Suprapubic skin (tissue), 3 donors: ENCODE results near the gene ZNF773.

Experiments
- POLR2A ChIP-seq, 2 donors: fragments of 450-650 bp; IDR thresholded peaks; one replicate each; pipeline ENCODE4 v1.6.1; 2017; ENCODE audit warnings: antibody characterized with exemption in 2 of 2, mild to moderate bottlenecking in 2 of 2, moderate library complexity in 2 of 2
- TF ChIP-seq, protein P1 (sequence below), 2 donors: fragments of 200-600 bp in 1 of 2; fragments of 450-650 bp in 1 of 2; sonication (generic) in 1 of 2; IDR thresholded peaks; one replicate each; pipeline ENCODE4 v1.5.1; 2016 to 2019; ENCODE audit warnings: antibody characterized with exemption in 2 of 2, mild to moderate bottlenecking in 1 of 2, moderate library complexity in 1 of 2

DNA sequence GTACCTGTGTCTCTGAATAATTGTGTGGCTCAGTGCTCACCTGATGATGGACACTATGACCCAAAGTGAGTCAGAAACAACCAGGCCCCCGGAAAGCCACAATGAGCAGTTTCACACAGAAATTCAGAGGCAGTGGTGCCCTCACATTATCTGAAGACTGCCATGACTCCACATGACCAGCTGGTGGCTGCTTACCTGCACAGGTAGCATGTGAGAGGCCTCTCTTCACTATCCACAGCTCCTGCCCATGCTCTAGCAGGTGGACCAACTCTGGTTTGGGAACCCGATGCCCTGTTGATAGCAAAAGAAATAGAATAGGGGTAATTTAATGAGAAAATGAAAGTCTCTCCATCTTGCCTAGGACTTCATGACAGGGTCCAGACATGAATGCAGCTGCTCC, 52.7 kb downstream of the ZNF773 start:
- no peak for TF ChIP-seq POLR2A (IDR thresholded peaks at IDR 0.05)
- TF ChIP-seq, protein P1, sequence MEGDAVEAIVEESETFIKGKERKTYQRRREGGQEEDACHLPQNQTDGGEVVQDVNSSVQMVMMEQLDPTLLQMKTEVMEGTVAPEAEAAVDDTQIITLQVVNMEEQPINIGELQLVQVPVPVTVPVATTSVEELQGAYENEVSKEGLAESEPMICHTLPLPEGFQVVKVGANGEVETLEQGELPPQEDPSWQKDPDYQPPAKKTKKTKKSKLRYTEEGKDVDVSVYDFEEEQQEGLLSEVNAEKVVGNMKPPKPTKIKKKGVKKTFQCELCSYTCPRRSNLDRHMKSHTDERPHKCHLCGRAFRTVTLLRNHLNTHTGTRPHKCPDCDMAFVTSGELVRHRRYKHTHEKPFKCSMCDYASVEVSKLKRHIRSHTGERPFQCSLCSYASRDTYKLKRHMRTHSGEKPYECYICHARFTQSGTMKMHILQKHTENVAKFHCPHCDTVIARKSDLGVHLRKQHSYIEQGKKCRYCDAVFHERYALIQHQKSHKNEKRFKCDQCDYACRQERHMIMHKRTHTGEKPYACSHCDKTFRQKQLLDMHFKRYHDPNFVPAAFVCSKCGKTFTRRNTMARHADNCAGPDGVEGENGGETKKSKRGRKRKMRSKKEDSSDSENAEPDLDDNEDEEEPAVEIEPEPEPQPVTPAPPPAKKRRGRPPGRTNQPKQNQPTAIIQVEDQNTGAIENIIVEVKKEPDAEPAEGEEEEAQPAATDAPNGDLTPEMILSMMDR (IDR thresholded peaks at IDR 0.05): no peak
